Stimulated activated CD8-positive, alpha-beta memory T cell treated with anti-CD3 and anti-CD28 coated beads, Interleukin-12 subunit alpha, Interleukin-12 subunit beta, amount 100 ng/mL, for 24 hours (primary cell): ENCODE data around the gene PCDHGB7.
"Not testable (repeated sequence)": the region's sequence is repeated elsewhere in the genome, so short reads cannot be mapped to it uniquely, and the experiment has no call there.

ENCODE experiments used
- DNase-seq: peaks from one replicate; pipeline ENCODE4 v3.0.0-alpha.2; 2020; ENCODE audit errors: extremely low read depth

PCDHGB7 gene

DNA sequence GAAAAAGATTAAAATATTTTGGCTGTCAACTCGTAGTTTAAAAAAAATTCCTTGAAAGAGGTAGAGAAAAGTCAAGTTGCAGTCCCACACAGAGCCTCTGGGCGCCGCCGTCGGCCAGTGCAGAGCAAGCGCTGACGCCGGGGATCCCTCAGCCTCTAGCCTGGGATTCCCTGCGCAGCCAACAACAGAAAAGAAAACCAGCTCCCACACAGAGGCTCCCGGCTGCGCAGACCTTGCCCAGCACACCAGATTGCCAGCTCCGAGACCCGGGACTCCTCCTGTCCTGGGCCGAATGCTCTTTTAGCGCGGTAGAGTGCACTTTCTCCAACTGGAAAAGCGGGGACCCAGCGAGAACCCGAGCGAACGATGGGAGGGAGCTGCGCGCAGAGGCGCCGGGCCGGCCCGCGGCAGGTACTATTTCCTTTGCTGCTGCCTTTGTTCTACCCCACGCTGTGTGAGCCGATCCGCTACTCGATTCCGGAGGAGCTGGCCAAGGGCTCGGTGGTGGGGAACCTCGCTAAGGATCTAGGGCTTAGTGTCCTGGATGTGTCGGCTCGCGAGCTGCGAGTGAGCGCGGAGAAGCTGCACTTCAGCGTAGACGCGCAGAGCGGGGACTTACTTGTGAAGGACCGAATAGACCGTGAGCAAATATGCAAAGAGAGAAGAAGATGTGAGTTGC lies at the start of gene PCDHGB7:
Gene PCDHGB7 (plus strand): TSS at position 184 of the 679 bp plus-strand sequence. CDS start 183 bp downstream, at position 367.
- not testable (repeated sequence) for DNase-seq

GRCh38 chr5:141369994-141370848 lies 47.3 kb upstream of the PCDHGB7 start, which contains the start of gene PCDHGB3:
Gene PCDHGB3, plus strand, starts transcription at chr5:141370242. Its CDS starts 153 bp downstream, at chr5:141370395.
- no peak for DNase-seq

GRCh38 chr5:141371572-141372475 lies 45.7 kb upstream of the PCDHGB7 start:
- DNase-seq: no peak

- no peak for DNase-seq
Measured at GRCh38 chr5:141373673-141374317, 43.7 kb upstream of the PCDHGB7 start, which contains the start of gene PCDHGA6. Gene PCDHGA6, plus strand, starts transcription at chr5:141373891. Its CDS starts 193 bp downstream, at chr5:141374084.

DNA sequence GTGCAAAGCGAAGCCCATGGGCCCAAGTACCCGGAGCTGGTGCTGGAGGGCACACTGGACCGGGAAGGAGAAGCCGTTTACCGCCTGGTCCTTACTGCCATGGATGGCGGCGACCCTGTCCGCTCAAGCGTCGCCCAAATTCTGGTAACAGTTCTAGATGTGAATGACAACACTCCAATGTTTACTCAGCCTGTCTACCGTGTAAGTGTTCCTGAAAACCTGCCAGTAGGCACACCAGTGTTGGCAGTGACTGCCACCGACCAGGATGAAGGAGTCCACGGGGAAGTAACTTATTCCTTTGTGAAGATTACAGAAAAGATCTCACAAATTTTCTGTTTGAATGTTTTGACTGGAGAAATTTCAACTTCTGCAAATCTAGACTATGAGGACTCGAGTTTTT lies 42.9 kb upstream of the PCDHGB7 start:
- no peak for DNase-seq

DNA sequence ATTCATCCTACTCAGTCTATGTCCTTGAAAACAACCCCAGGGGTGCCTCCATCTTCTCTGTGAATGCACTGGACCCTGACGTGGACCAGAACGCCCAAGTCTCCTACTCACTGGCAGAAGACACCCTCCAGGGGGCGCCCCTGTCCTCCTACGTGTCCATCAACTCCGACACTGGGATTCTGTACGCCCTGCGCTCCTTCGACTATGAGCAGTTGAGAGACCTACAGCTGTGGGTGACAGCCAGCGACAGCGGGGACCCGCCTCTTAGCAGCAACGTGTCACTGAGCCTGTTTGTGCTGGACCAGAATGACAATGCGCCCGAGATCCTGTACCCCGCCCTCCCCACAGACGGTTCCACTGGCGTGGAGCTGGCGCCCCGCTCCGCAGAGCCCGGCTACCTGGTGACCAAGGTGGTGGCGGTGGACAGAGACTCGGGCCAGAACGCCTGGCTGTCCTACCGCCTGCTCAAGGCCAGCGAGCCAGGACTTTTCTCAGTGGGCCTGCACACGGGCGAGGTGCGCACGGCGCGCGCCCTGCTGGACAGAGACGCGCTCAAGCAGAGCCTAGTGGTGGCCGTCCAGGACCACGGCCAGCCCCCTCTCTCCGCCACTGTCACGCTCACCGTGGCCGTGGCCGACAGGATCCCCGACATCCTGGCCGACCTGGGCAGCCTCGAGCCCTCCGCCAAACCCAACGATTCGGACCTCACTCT lies 41.9 kb upstream of the PCDHGB7 start:
- not testable (repeated sequence) for DNase-seq

- DNase-seq: no peak
Measured at GRCh38 chr5:141382469-141383294, 34.8 kb upstream of the PCDHGB7 start, which contains the start of gene PCDHGA7. Gene PCDHGA7, plus strand, starts transcription at chr5:141382742. Its CDS starts 158 bp downstream, at chr5:141382900.

- DNase-seq: no peak
Measured at GRCh38 chr5:141383345-141383744, 34.1 kb upstream of the PCDHGB7 start.

GRCh38 chr5:141384471-141385267 lies 32.8 kb upstream of the PCDHGB7 start:
- no peak for DNase-seq

DNA sequence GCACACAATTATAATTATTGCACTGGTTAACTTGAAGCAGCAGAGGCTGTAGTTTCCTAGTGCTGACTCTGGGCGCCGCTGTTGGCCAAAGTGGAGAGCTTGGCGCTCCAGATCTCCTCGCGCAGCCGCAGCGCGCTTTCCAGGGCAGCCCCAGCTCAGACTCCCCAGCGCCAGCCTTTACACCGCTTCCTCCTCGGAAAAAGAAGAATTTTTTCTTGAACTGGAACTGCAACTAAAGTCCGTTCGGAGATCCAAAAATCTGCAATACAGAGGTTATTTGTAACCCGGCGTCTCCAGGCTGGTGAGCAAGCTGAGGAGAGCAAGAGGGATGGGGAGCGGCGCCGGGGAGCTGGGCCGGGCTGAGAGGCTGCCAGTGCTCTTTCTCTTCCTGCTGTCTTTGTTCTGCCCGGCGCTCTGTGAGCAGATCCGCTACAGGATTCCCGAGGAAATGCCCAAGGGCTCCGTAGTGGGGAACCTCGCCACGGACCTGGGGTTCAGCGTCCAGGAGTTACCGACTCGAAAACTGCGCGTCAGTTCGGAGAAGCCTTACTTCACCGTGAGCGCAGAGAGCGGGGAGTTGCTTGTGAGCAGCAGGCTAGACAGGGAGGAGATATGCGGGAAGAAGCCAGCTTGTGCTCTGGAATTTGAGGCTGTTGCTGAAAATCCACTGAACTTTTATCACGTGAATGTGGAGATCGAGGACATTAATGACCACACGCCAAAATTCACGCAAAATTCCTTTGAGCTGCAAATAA lies 29.7 kb upstream of the PCDHGB7 start, which contains the start of gene PCDHGB4:
Gene PCDHGB4 (plus strand): TSS at position 142 of the 755 bp plus-strand sequence. CDS start 187 bp downstream, at position 329.
- not testable (repeated sequence) for DNase-seq

GRCh38 chr5:141388661-141389060 lies 28.8 kb upstream of the PCDHGB7 start:
- no peak for DNase-seq

GRCh38 chr5:141389153-141390042 lies 28.1 kb upstream of the PCDHGB7 start:
- no peak for DNase-seq

GRCh38 chr5:141392429-141393198 lies 24.9 kb upstream of the PCDHGB7 start, which contains the start of gene PCDHGA8:
Gene PCDHGA8, plus strand, starts transcription at chr5:141392633. Its CDS starts 181 bp downstream, at chr5:141392814.
- DNase-seq: no peak

- no peak for DNase-seq
Measured at GRCh38 chr5:141393267-141393666, 24.2 kb upstream of the PCDHGB7 start.

GRCh38 chr5:141394401-141395187 lies 22.9 kb upstream of the PCDHGB7 start:
- DNase-seq: not testable (repeated sequence)
